ENCODE data around the gene CDRT4.

Gene CDRT4

GRCh38 chr17:15467592-15467991 is at the start of gene CDRT4:
TSS of gene CDRT4 (minus strand) at chr17:15467621. CDS start at chr17:15440238, 27,383 bp downstream.
- no peak for DNase-seq (ENCODE audit: low read depth)
- no peak within 1 kb of the TSS for H3K4me3 ChIP-seq (ENCODE audit: low read depth, low read length)
- TF ChIP-seq CTCF (conservative IDR thresholded peaks at IDR 0.05; ENCODE audit: low read depth, low read length) = no peak

GRCh38 chr17:15516150-15516549 is 48.7 kb upstream of the CDRT4 start:
- no peak overlapping the region for H3K4me3 ChIP-seq (ENCODE audit: low read depth, low read length)
- peak; percentile 82 for DNase-seq (ENCODE audit: low read depth)
- TF ChIP-seq CTCF (conservative IDR thresholded peaks at IDR 0.05; ENCODE audit: low read depth, low read length) = no peak

- TF ChIP-seq CTCF (conservative IDR thresholded peaks at IDR 0.05; ENCODE audit: low read depth, low read length) = no peak
- H3K4me3 ChIP-seq (ENCODE audit: low read depth, low read length) = no peak overlapping the region
- no peak for DNase-seq (ENCODE audit: low read depth)
Measured at GRCh38 chr17:15514469-15514868, 47.0 kb upstream of the CDRT4 start.

GRCh38 chr17:15513856-15514459 is 46.5 kb upstream of the CDRT4 start:
- DNase-seq (ENCODE audit: low read depth) = peak; percentile 71
- no peak overlapping the region for H3K4me3 ChIP-seq (ENCODE audit: low read depth, low read length)
- TF ChIP-seq CTCF (conservative IDR thresholded peaks at IDR 0.05; ENCODE audit: low read depth, low read length) = no peak

GRCh38 chr17:15513058-15513791 is 45.8 kb upstream of the CDRT4 start:
- no peak overlapping the region for H3K4me3 ChIP-seq (ENCODE audit: low read depth, low read length)
- peak; percentile 60 for DNase-seq (ENCODE audit: low read depth)
- no peak for TF ChIP-seq CTCF (conservative IDR thresholded peaks at IDR 0.05; ENCODE audit: low read depth, low read length)

GRCh38 chr17:15512071-15512709 is 44.8 kb upstream of the CDRT4 start:
- no peak for DNase-seq (ENCODE audit: low read depth)
- TF ChIP-seq CTCF (conservative IDR thresholded peaks at IDR 0.05; ENCODE audit: low read depth, low read length) = no peak
- H3K4me3 ChIP-seq (ENCODE audit: low read depth, low read length) = no peak overlapping the region
